ENCODE data around the gene FAM20C. TPM values are rescaled to one million over a fixed set of nuclear protein-coding genes. Genes with fewer than 3 reads are reported as not detected.

FAM20C gene
- total RNA-seq, 4 donors from 2014 or later, result 9.6 to 35.3 (median 18.6) TPM

DNA sequence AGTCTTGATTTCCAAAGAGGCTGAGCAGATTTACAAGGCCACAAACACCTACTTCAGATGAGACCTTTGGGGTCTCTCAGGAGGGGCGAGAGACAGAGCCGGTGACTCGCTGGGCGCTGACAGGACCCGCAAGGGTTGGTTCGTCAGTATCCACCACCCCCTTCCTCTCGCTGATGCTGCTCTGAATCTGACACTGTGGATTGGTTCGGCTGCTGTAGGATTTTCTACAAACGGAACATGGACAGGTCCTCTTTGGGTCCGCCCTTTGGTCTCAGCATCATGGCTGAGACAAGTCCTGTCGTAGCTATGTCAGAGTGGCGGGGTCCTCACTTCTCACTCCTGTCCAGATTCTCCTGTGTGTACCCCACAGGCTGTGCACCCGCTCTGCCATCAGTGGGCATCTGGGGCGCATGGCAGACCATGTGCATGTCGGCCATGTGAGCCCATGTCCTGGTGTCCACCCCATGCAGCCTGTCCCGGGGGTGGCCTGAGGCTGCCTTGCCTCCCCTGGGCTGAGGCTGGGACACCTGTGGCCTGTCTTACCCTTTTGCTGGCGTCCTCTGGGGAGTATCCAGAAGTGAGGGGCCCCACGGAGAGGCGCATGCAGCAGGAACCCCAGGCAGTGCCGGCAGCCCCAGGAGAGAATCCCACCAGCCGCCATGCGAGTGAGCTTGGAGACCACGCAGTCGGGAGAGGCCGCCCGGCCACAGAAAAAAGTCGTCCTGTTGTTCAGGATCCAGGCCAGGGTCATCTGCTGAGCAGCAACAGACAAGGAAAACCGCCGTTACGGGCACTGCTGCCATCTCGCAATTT lies 21.6 kb upstream of the FAM20C start:
- Histone ChIP-seq H3K4me3 (no peak overlapping the region), H3K4me1 (peaks cover 9 to 13% of the 10 kb centered on the region in 2 donors), H3K27ac (no peak overlapping the region), H3K36me3 (no peaks in the 10 kb centered on the region), H3K9me3 (no peaks in the 10 kb centered on the region), H3K27me3 (no peaks in the 10 kb centered on the region)
- TF ChIP-seq POLR2A (IDR thresholded peaks at IDR 0.05), result no peak
- TF ChIP-seq, protein P1, sequence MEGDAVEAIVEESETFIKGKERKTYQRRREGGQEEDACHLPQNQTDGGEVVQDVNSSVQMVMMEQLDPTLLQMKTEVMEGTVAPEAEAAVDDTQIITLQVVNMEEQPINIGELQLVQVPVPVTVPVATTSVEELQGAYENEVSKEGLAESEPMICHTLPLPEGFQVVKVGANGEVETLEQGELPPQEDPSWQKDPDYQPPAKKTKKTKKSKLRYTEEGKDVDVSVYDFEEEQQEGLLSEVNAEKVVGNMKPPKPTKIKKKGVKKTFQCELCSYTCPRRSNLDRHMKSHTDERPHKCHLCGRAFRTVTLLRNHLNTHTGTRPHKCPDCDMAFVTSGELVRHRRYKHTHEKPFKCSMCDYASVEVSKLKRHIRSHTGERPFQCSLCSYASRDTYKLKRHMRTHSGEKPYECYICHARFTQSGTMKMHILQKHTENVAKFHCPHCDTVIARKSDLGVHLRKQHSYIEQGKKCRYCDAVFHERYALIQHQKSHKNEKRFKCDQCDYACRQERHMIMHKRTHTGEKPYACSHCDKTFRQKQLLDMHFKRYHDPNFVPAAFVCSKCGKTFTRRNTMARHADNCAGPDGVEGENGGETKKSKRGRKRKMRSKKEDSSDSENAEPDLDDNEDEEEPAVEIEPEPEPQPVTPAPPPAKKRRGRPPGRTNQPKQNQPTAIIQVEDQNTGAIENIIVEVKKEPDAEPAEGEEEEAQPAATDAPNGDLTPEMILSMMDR (IDR thresholded peaks at IDR 0.05 in 4 of 5, conservative IDR thresholded peaks at IDR 0.05 in 1 of 5), result no peak
- in situ Hi-C loops (cut with MboI; ENCODE audit: low sequenced_read_pairs in 4 of 4), result no loop called here
- DNase-seq (no peak), ATAC-seq (no peak)
- intact Hi-C loops (cut with DNase I; ENCODE audit: low total_unique reads), result no loop called here

DNA sequence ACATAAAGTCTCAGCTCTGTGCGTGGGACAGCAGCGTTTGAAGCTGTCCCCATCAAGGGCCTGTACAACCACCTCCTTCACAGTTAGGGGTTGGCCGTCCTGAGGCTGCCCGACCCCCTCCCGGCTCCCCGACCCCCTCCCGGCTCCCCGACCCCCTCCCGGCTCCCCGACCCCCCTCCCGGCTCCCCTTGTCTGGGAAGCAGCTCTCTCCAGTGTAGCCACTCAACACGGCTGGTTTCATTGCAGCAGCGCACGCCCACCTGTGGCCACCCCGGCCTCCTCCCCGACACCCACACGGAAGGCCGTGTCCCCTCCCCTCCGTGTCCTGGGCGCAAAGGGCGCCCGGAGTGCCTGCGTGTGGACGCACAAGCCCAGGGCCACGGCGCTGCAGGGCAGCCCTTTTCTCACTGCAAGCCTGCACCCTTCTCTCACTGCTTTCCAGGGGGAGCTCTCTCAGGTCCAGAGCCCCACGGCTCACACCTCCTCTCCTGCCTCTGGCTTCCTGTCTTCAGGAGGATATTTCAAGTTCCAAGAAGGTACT lies 20.9 kb upstream of the FAM20C start:
- Histone ChIP-seq H3K27ac (no peak overlapping the region), H3K27me3 (no peaks in the 10 kb centered on the region), H3K36me3 (no peaks in the 10 kb centered on the region), H3K4me1 (peaks cover 9 to 13% of the 10 kb centered on the region in 2 donors), H3K4me3 (no peak overlapping the region), H3K9me3 (no peaks in the 10 kb centered on the region)
- in situ Hi-C loops (cut with MboI; ENCODE audit: low sequenced_read_pairs in 4 of 4), result no loop called here
- no peak for TF ChIP-seq POLR2A (IDR thresholded peaks at IDR 0.05)
- TF ChIP-seq, protein P1 (IDR thresholded peaks at IDR 0.05 in 4 of 5, conservative IDR thresholded peaks at IDR 0.05 in 1 of 5), result no peak
- ATAC-seq, result no peak
- no peak for DNase-seq
- intact Hi-C loops (cut with DNase I; ENCODE audit: low total_unique reads), result no loop called here

DNA sequence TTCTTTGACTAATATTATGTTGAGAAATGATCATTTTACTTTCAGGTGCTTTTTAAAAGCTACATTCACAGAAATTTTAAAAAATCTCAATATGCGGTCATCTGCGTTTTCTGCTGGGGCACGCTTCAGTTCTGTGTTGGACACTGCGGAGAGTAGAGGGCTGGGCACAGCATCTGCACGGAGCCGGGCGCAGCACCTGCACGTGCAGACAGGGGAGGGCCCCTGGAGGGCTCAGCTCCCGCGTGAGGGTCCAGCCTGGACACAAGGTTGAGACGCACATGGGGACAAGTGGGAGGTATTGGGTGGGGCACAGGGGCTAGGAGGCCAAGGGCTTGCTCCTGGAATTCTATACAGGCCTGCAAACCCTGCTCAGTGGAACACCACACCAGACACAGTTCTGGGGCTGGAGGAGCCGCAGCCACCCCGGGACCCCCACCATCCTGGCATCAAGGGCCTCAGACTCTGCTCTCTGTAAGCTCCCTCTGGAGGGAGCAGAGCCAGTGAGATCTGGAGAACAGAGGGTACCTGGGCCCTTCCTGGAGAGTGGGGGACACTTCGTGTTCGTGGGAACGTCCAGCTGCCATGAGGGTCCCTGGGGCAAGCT lies 20.4 kb upstream of the FAM20C start:
- H3K27me3 ChIP-seq, result no peaks in the 10 kb centered on the region
- H3K27ac ChIP-seq, result no peak overlapping the region
- no peak for DNase-seq
- H3K4me3 ChIP-seq, result no peak overlapping the region
- no peak for ATAC-seq
- no peaks in the 10 kb centered on the region for H3K9me3 ChIP-seq
- TF ChIP-seq, protein P1 (IDR thresholded peaks at IDR 0.05 in 4 of 5, conservative IDR thresholded peaks at IDR 0.05 in 1 of 5), result no peak
- no peak for TF ChIP-seq POLR2A (IDR thresholded peaks at IDR 0.05)
- peaks cover 9 to 13% of the 10 kb centered on the region in 2 donors for H3K4me1 ChIP-seq
- no peaks in the 10 kb centered on the region for H3K36me3 ChIP-seq
- in situ Hi-C loops (cut with MboI; ENCODE audit: low sequenced_read_pairs in 4 of 4), result no loop called here
- intact Hi-C loops (cut with DNase I; ENCODE audit: low total_unique reads), result no loop called here

DNA sequence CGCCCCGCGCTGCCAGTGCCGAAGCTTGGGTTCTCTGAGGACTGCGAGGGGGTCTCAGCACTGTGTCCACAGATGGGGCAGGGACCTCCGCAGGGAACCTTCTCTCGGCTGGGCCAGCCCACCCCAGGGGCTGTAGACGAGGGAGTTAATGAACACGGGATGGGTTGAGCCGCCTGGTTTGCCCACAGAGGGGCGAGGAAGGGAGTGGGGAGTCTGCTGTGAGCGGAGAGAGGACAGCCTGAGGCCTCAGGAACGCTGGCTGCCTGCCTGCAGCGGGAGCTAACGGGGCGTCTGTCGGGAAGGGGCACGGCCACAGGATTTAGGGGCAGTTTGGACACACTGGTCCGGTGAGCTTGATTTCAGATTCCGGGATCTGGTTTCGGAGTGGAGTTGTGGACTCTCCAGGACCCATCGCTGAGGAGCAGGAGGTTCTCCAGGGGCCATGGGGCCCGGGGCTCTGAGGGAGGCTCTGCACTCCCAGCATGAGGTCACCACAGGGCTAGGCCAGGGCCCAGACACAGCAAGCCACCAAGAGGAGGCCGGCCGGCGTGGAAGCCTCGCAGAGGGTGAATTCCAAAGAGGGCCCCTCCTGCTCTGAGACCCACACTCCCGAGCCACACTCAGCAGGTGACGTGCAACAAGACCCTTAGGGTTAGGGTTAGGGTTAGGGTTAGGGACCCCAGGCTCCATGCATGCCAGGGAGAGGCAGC lies 19.0 kb upstream of the FAM20C start:
- Histone ChIP-seq H3K4me3 (no peak overlapping the region), H3K9me3 (no peaks in the 10 kb centered on the region), H3K4me1 (peaks cover 9 to 13% of the 10 kb centered on the region in 2 donors), H3K27me3 (no peaks in the 10 kb centered on the region), H3K36me3 (no peaks in the 10 kb centered on the region), H3K27ac (no peak overlapping the region)
- DNase-seq (no peak), ATAC-seq (no peak)
- in situ Hi-C loops (cut with MboI; ENCODE audit: low sequenced_read_pairs in 4 of 4) (no loop called here), intact Hi-C loops (cut with DNase I; ENCODE audit: low total_unique reads) (no loop called here)
- TF ChIP-seq POLR2A (IDR thresholded peaks at IDR 0.05), result no peak
- TF ChIP-seq, protein P1 (IDR thresholded peaks at IDR 0.05 in 4 of 5, conservative IDR thresholded peaks at IDR 0.05 in 1 of 5), result no peak

Measured in gastrocnemius medialis (tissue), 4 donors.